GM13976 (cell line): ENCODE results near the gene RIC3.
A peak's percentile ranks its signal among the peaks of the same experiment; 100 is the strongest.

Experiments used
- DNase-seq: peaks from one replicate; pipeline ENCODE4 v3.0.0; 2012; ENCODE audit warnings: low spot score
- in situ Hi-C: fragments of 300-500 bp; cut with MboI; formaldehyde crosslinking; loops from one replicate; pipeline ENCODE4 v1.12.0; 2022; ENCODE audit warnings: low sequenced_read_pairs, mixed read lengths, inconsistent platforms; ENCODE audit not compliant: unreplicated experiment
- TF ChIP-seq, protein P1 (sequence below): IDR thresholded peaks from 2 replicates; pipeline ENCODE4 v1.5.1; 2012; ENCODE audit warnings: borderline replicate concordance, mild to moderate bottlenecking; ENCODE audit not compliant: insufficient read depth; ENCODE audit errors: extremely low read depth, missing control alignments, control extremely low read depth

Gene RIC3

DNA sequence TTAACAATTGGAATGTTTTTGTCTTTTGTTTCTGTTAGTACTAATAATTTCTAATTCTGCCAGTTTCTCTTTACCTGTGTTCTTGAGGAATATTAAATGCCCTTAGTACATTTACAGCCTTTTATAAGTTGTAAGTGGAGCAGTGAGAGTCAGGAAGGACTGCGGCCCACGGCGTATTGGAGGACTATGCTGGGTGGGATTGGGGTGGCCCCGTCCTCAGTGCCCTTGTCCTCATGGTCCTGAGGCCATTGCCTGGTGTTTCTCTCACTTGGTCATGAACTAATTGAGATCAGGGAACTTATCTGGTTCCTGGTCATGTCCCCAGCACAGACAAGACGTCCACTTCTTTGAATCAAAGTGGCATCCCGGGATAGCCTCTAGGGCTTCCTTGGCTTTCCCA lies 84.5 kb downstream of the RIC3 start:
- TF ChIP-seq, protein P1, sequence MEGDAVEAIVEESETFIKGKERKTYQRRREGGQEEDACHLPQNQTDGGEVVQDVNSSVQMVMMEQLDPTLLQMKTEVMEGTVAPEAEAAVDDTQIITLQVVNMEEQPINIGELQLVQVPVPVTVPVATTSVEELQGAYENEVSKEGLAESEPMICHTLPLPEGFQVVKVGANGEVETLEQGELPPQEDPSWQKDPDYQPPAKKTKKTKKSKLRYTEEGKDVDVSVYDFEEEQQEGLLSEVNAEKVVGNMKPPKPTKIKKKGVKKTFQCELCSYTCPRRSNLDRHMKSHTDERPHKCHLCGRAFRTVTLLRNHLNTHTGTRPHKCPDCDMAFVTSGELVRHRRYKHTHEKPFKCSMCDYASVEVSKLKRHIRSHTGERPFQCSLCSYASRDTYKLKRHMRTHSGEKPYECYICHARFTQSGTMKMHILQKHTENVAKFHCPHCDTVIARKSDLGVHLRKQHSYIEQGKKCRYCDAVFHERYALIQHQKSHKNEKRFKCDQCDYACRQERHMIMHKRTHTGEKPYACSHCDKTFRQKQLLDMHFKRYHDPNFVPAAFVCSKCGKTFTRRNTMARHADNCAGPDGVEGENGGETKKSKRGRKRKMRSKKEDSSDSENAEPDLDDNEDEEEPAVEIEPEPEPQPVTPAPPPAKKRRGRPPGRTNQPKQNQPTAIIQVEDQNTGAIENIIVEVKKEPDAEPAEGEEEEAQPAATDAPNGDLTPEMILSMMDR: no peak
- in situ Hi-C loops: no loop called here
- no peak for DNase-seq

DNA sequence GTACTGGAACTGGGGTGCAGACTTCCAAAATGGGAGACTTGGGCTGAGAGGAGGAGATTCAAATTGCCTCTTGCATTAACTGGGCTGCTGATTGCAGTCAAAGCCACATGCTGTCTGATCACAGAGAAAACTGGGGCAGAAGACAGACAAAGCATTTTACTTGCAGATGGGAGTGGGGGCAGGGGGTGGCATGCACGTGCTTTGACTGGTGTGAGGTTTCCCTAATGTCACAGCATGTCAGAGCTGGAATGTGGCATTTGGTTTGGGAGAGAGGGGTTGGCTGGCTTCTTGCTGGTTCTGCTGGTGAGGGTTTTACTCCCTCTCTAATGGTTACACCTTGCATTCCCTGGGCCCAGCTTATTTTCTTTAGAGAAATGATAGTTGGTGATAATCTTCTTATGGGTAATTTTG lies 84.9 kb downstream of the RIC3 start:
- DNase-seq: no peak
- in situ Hi-C loops: no loop called here
- TF ChIP-seq, protein P1: no peak

DNA sequence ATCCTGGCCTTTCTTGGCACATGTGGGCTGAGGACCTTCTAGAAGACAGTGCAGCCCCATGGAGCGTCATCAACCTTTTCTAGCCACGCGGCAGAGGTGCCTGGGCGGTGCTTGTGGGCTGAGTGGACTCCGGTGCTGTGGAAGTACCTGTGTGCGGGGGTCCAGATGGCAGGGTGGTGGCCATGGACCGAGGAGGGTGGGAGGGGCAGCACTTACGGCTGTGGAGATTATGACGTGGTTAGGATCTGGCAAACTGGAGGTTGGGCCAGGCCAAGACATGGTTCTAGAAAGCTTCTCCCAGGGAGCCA lies 85.8 kb downstream of the RIC3 start:
- TF ChIP-seq, protein P1: no peak
- DNase-seq: no peak

DNA sequence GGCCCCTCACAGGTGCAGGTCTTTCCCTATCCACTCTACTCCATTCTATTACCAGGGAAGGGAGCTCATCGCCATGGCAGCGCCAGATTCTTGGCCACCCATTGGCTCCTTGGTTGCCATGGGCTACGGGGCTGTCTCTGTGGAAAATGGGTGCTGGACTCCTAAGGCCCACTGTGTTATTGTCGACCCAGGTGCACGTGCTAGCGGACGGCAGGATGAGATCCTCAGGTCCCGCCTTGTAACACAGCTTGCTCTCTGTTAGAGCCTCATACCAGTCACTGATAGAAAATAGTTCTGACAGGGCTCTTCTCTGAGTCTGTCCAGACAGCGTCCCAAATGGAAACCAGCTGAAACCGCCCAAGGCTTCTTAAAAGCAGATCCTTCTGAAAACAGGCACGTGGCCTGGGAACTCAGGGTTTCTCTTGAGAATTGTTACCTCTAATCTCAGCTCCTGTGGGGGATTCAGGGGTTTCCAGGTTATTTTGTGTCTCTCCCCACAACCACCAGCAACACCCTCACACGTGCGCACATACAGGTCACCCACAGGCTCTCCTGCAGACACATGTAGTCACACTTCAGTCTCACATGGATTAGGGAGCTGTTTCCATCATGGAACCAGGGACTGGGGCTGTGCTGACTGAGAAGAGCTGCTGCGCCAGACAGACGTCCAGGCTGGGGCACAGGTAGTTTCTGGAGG lies 86.3 kb downstream of the RIC3 start:
- in situ Hi-C loops: no loop called here
- TF ChIP-seq, protein P1: no peak
- no peak for DNase-seq

More for the DNA sequence above, 85.8 kb downstream of the RIC3 start:
- in situ Hi-C loops: no loop called here

DNA sequence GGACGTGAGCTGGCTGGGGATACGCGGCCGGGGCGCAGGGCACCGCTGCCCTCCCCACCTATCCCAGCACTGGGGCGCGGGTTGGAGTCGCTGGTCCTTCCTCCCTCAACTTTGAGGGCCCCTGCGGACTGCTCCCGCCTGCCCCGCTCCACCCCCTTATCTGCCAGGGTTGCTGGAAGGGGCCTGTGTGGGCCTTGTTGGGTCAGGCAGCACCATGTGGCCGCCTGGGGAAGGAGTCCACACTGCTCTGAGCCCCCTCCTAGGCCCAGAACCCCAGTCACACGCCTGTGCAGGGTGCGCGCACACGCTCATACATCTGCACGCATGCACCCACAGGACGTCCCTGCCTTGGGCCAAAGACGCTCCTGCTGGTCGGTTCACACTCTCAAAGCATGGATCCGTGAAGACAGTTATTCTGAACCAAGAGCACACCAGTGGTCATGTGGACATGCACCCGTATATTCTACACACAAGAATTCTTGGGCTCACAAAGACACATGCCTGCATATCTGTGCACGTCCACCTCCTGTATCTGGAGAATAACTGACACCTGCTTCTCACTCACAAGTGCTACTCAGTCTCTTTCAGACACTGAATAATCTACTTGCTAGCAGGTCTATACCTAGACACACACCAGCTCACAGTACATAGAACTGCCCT lies 87.1 kb downstream of the RIC3 start:
- TF ChIP-seq, protein P1: no peak
- no peak for DNase-seq
- in situ Hi-C loops: no loop called here

DNA sequence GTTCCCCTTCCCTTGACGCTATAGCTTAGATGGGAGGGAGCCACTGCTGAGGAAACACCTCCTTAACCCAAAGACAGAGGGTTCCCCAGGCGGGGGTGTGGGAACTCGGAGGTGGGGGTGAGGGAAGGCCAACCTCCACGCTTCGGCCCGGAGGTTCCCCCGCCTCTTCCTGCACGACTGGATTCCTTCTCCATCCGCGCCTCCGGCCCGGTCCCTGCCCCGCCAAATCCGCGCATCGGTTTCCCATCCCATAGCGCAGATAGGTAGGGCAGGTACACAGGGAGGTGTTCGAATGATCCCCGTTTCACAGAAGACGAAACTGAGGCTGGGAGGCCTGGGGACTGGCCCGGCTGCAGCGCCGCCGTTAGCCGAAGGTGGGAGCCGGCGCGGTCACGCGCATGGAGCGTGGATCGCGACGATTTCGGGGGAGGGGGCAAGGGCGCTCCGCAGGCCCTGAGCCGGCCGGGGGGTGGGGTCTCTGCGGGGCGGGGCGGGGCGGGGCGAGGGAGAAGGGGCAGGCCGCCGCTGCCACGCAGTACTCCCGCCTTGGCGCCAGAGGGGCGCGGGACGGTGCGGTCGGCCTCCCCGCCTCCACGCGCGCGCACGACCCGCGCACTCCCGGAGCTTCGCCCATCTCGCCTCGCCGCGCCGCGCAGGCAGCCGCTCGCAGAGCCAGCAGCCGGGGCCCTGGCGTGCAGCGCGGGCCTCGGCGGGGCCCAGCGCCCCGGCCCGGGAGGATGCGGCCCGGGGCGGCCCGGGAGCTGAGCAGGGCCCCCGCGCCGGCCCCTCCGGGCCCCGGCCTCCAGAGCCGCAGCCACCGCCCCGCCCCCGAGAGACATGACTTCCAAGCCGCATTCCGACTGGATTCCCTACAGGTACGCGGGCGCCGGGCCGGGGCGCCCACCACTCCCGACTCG lies 87.9 kb downstream of the RIC3 start, which contains the start of gene TUB:
TSS of gene TUB (plus strand) at position 538 of the 917 bp plus-strand sequence. CDS start at position 838, 300 bp downstream.
- in situ Hi-C loops: no loop called here
- peak; percentile 50 for DNase-seq
- TF ChIP-seq, protein P1: no peak
